Skin epidermis (tissue), 12 donors: ENCODE results near the gene SHISA7.

ENCODE experiments used
- H3K27ac ChIP-seq, 21 experiments: fragments of 200-600 bp; sonication (generic) in 11 of 21; one replicate each; pipeline ENCODE4 v1.5.0; 2020; ENCODE audit warnings: mild to moderate bottlenecking in 3 of 21, inconsistent platforms in 2 of 21, moderate library complexity in 2 of 21
- H3K4me3 ChIP-seq, 7 experiments: fragments of 200-600 bp; sonication (generic) in 2 of 7; one replicate each; pipeline ENCODE4 v1.5.0; 2020; ENCODE audit warnings: inconsistent platforms in 2 of 7, mild to moderate bottlenecking in 2 of 7, moderate library complexity in 1 of 7

SHISA7 gene

GRCh38 chr19:55382522-55383054 lies 60.5 kb downstream of the SHISA7 start:
- H3K4me3 ChIP-seq = no peak overlapping the region
- no peak overlapping the region for H3K27ac ChIP-seq

DNA sequence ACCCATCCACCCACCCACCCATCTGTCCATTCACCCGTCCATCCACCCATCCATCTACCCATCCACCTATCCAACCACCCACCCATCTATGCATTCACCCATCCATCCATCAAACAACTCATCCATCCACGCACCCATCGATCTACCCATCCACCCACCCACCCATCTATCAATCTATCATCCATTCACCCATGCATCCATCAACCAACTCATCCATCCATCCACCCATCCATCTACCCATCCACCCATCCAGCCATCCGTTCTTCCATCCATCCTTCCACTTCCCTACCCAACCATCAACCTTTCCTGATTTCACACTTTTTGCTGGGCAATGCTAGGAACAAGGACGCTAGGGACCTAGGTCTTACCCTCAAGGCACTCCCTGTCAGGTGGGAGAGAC lies 61.1 kb downstream of the SHISA7 start:
- no peak overlapping the region for H3K4me3 ChIP-seq

DNA sequence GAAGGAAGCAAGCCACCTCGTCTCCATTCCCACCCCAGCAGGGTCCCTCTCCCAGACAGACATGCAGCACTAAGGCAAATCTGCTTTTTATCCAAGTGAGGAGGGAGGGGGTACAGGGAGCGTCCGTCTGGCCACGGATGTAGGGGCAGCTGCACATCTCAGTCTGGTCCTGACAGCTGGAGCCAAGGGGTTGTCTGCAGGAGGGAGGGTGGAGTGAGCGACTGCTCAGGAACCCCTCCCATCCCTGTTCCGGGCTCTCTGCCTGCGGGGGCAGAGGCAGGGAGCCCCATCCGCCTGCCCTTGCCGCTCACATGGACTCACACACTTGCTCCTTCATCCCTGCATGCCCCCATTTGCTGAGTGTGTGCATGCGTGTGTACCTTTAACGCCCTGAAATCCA lies 63.9 kb downstream of the SHISA7 start:
- H3K4me3 ChIP-seq = no peak overlapping the region
- H3K27ac ChIP-seq = no peak overlapping the region

More for the DNA sequence above, 61.1 kb downstream of the SHISA7 start:
- H3K27ac ChIP-seq = no peak overlapping the region
